Panc1 (cell line): ENCODE results near the gene S100A12. TPM values are rescaled to one million over a fixed set of nuclear protein-coding genes. Genes with fewer than 3 reads are reported as not detected.

Source experiments
- ATAC-seq: fragments of 200-7000 bp; cut with Tn5 transposase; 2 replicates; pipeline ENCODE4 v1.9.1; 2020; ENCODE audit warnings: mild to moderate bottlenecking, moderate library complexity
- BruUV-seq: library from RNA; stranded (reverse); fragments of 400-500 nt; replicated peaks from 2 replicates; lab custom pipeline; 2021; lab: Mats Ljungman, UMichigan
- CTCF ChIA-PET: fragments of 300-600 bp; sonication (Branson Sonifier 250); formaldehyde crosslinking; loops from one replicate; lab custom pipeline; 2022; ENCODE audit warnings: antibody characterized with exemption; lab: Charles Lee
- POLR2A ChIA-PET: fragments of 300-600 bp; sonication (Branson Sonifier 250); formaldehyde crosslinking; loops from one replicate; lab custom pipeline; 2022; ENCODE audit warnings: antibody characterized with exemption; lab: Charles Lee
- DNase-seq: peaks from one replicate; pipeline ENCODE4 v3.0.0-alpha.2; 2010; ENCODE audit warnings: low read depth, low spot score
- H3K27ac ChIP-seq: 2 replicates; pipeline ENCODE4 v1.5.1; 2011; ENCODE audit warnings: mild to moderate bottlenecking, low read length, inconsistent platforms
- H3K27me3 ChIP-seq: fragments of 200-500 bp; sonication (Bioruptor generic); 2 replicates; pipeline ENCODE4 v1.6.0; 2014; ENCODE audit warnings: low read length, inconsistent platforms; ENCODE audit not compliant: control insufficient read depth, insufficient read depth
- H3K36me3 ChIP-seq: fragments of 200-500 bp; sonication (Bioruptor generic); 2 replicates; pipeline ENCODE4 v1.5.1; 2014; ENCODE audit warnings: inconsistent platforms, mild to moderate bottlenecking, low read length, moderate library complexity; ENCODE audit not compliant: control insufficient read depth, insufficient read depth
- H3K4me1 ChIP-seq: 2 replicates; pipeline ENCODE4 v1.5.1; 2011; ENCODE audit warnings: inconsistent platforms, mild to moderate bottlenecking, low read length, moderate library complexity; ENCODE audit not compliant: control insufficient read depth, insufficient read depth
- H3K4me3 ChIP-seq, 2 experiments: 2 replicates each; pipeline ENCODE4 v1.5.1; 2011 to 2012; ENCODE audit warnings: low read depth in 2 of 2, low read length in 2 of 2, mild to moderate bottlenecking in 2 of 2, inconsistent platforms in 1 of 2, moderate library complexity in 1 of 2
- H3K9me3 ChIP-seq: fragments of 200-500 bp; sonication (Bioruptor generic); 2 replicates; pipeline ENCODE4 v1.5.1; 2014; ENCODE audit warnings: low read depth, mild to moderate bottlenecking, inconsistent platforms, low read length, moderate library complexity; ENCODE audit not compliant: control insufficient read depth, insufficient read depth
- CTCF ChIP-seq: fragments of 450-650 bp; IDR thresholded peaks from 2 replicates; pipeline ENCODE4 v1.5.1; 2017; ENCODE audit warnings: mild to moderate bottlenecking
- POLR2AphosphoS5 ChIP-seq: IDR thresholded peaks from 2 replicates; pipeline ENCODE4 v1.6.1; 2012; ENCODE audit warnings: mild to moderate bottlenecking, low read depth, low read length, moderate library complexity
- REST ChIP-seq, 2 experiments: IDR thresholded peaks; 2 replicates each; pipeline ENCODE4 v1.6.1; 2011 to 2012; ENCODE audit warnings: low read depth in 2 of 2, control low read depth in 1 of 2, low read length in 1 of 2, mild to moderate bottlenecking in 1 of 2, moderate library complexity in 1 of 2; ENCODE audit not compliant: insufficient read depth in 1 of 2
- SIN3A ChIP-seq: IDR thresholded peaks from 2 replicates; pipeline ENCODE4 v1.6.1; 2012; ENCODE audit warnings: low read depth, mild to moderate bottlenecking, low read length, moderate library complexity, borderline replicate concordance; ENCODE audit not compliant: insufficient read depth
- TCF7L2 ChIP-seq: IDR thresholded peaks from 2 replicates; pipeline ENCODE4 v1.6.1; 2011; ENCODE audit warnings: mild to moderate bottlenecking, low read depth, low read length, inconsistent platforms
- in situ Hi-C: cut with HindIII; loops from 2 replicates; pipeline ENCODE4 v1.10.0; 2016; ENCODE audit warnings: low sequenced_read_pairs, low pct_unique_long_range_greater_than_20kb
- intact Hi-C: fragments of 100-400 bp; cut with micrococcal nuclease; formaldehyde crosslinking; loops from one replicate; pipeline ENCODE4 v1.10.0; 2022; ENCODE audit not compliant: unreplicated experiment
- total RNA-seq: library from RNA; stranded (reverse); gene quantifications from one replicate; pipeline ENCODE4 v1.2.1, GENCODE V29; 2021; ENCODE audit not compliant: unreplicated experiment

Gene S100A12
- total RNA-seq, 1 experiment from 2014 or later, result not detected

- in situ Hi-C loops (loop anchor here (25.0 kb wide), 1 partner anchor 246 kb away; the partner anchor contains the start of genes S100A14 and S100A16), intact Hi-C loops (no loop called here)
- ChIA-PET POLR2A (no interaction called here), CTCF (no interaction called here)
- Histone ChIP-seq H3K4me1 (no peaks in the 10 kb centered on the region), H3K4me3 (no peak overlapping the region), H3K27ac (no peak overlapping the region), H3K27me3 (no peaks in the 10 kb centered on the region), H3K9me3 (no peaks in the 10 kb centered on the region), H3K36me3 (no peaks in the 10 kb centered on the region)
- ATAC-seq (no peak), DNase-seq (no peak)
- no TSS peak for BruUV-seq
- no peak for TF ChIP-seq REST (IDR thresholded peaks at IDR 0.05; ENCODE audit: insufficient read depth in 1 of 2, low read depth in 2 of 2, low read length in 1 of 2)
- TF ChIP-seq SIN3A, result no peak
- no peak for TF ChIP-seq POLR2AphosphoS5
- no peak for TF ChIP-seq CTCF
- no peak for TF ChIP-seq TCF7L2
These were observed 9.2 kb downstream of the S100A12 start for GRCh38 chr1:153366261-153366660.

- no peak overlapping the region for H3K4me3 ChIP-seq
- H3K27ac ChIP-seq, result no peak overlapping the region
- ATAC-seq, result no peak
- ChIA-PET POLR2A (no interaction called here), CTCF (no interaction called here)
- in situ Hi-C loops, result loop anchor here (25.0 kb wide), 1 partner anchor 247 kb away; the partner anchor contains the start of genes S100A14 and S100A16
- H3K4me1 ChIP-seq, result no peaks in the 10 kb centered on the region
- BruUV-seq, result no TSS peak
- TF ChIP-seq SIN3A (no peak), REST (IDR thresholded peaks at IDR 0.05; ENCODE audit: insufficient read depth in 1 of 2, low read depth in 2 of 2, low read length in 1 of 2) (no peak), TCF7L2 (no peak), POLR2AphosphoS5 (no peak), CTCF (no peak)
- H3K36me3 ChIP-seq, result no peaks in the 10 kb centered on the region
- intact Hi-C loops, result no loop called here
- H3K27me3 ChIP-seq, result no peaks in the 10 kb centered on the region
- DNase-seq, result no peak
- H3K9me3 ChIP-seq, result no peaks in the 10 kb centered on the region
These were observed 9.7 kb downstream of the S100A12 start for GRCh38 chr1:153365696-153366095.
